Activated CD8-positive, alpha-beta memory T cell treated with anti-CD3 and anti-CD28 coated beads for 1 hour (primary cell): ENCODE results near the gene DEPDC1.
"Not testable (repeated sequence)": the region's sequence is repeated elsewhere in the genome, so short reads cannot be mapped to it uniquely, and the experiment has no call there.

Experiments used
- DNase-seq, 2 donors: peaks; one replicate each; pipeline ENCODE4 v3.0.0-alpha.2; 2020; ENCODE audit warnings: low read depth in 1 of 2; ENCODE audit errors: extremely low read depth in 1 of 2

Gene DEPDC1

GRCh38 chr1:68476626-68477025 is 20.3 kb downstream of the DEPDC1 start:
- DNase-seq, result not testable (repeated sequence)

- DNase-seq, result no peak
Observed at GRCh38 chr1:68473060-68473459, 23.8 kb downstream of the DEPDC1 start.

DNA sequence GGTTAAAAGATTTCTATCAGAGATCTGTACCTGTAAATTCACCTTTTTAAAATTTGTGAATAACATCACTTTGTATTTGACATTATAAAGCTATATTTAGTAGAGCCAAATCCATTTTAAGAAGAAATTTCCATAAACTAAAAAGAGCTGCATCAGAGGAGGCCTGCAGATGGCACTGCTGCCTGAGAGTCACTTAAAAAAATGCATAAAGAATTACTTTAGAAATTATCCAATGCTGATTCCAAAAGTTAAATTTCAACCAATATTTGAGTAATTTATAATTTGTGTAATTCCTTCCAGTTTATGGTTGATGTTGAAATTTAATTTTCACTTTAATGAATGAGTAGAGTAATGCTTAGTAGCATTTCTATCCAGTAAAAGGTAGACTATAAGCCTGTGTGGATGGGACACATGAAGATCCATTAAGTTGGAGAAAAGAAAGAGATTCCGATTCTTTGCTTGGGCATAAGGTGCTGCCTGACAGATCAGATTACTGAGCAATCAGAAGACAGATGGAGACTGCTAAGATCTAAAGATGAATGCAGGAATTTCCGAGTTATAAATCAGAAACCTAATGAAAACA is 26.4 kb downstream of the DEPDC1 start:
- no peak for DNase-seq

- DNase-seq, result no peak
Observed at GRCh38 chr1:68464891-68465290, 32.0 kb downstream of the DEPDC1 start.

GRCh38 chr1:68460935-68461334 is 35.9 kb downstream of the DEPDC1 start:
- no peak for DNase-seq

DNA sequence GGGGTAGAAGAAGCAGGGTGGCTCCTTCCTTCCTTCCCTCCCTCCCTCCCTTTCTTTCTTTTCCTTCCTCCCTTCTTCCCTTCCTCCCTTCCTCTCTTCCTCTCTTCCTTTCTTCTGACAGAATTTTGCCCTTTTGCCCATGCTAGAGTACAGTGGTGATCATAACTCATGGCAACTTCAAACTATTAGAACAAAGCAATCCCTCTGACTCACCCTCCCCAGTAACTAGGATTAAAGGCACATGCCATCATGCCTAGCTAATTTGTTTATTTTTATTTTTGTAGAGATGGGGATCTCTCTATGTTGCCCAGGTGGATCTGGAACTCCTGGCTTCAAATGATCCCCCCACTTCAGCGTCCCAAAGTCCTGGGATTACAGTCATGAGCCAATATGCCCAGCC is 37.1 kb downstream of the DEPDC1 start:
- DNase-seq, result no peak

GRCh38 chr1:68459091-68459490 is 37.8 kb downstream of the DEPDC1 start:
- DNase-seq, result no peak

GRCh38 chr1:68456202-68456601 is 40.7 kb downstream of the DEPDC1 start:
- no peak for DNase-seq

DNA sequence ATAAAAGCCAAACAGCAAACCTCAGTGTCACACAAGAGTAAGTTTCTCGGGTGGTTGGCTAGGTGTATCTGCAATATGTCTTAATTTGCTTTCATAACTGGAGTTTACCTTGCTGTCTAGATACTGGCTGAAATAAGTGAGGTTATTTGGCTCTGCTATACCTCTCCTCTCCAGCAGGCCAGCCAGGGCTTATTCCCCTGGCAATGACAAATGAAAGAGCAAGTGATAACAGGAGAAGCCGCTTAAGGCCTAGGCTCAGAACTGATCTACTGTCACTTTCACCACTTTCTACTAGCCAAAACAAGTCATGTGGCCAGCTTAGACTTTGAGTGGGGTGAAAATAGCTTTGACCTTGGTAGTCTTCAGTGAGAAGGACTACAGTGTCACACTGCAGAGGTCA is 42.3 kb downstream of the DEPDC1 start:
- no peak for DNase-seq

- DNase-seq, result no peak
Observed at GRCh38 chr1:68453060-68453670, 43.7 kb downstream of the DEPDC1 start.

DNA sequence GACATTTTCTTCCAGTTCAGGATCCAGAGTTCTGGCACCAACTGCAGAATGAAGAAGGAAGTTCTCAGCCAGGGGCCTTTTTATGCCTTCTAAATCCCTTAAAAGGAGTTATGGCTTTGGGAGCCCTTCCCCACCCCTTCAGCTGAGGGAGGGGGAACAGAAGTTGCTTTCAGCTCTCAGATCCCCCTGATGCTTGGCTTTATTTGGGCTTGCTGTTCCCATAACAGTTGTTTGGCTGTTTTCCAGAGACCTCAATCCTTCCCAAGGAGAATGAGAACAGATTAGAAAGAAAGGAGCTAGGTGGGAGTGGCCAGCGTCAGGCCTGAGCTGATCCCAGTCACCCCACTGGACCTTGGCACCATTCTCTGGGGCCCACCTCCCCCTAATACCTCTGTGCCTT is 47.0 kb downstream of the DEPDC1 start, which contains the start of gene RPE65:
TSS of gene RPE65 (minus strand) at position 54 of the 400 bp plus-strand sequence. CDS start at position 5, 49 bp downstream.
- no peak for DNase-seq

DNA sequence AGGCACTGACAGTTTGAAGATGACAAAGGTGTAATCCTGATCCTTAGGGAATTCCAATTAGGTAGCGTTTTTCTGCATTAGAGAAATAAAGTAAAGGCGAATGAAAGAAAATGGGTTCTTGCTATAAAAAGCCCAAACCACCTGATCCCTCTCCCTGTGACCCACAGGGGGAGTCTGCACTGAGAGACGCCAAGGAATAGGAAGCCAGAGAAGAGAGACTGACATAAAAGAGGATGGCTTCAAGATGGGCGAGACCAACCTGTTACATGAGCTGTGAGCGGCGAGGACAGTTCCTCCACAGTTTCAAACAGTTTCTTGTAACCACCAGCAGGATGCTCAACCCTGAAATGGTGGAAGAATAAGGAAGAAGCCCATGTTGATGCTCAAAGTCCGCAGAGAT is 48.5 kb downstream of the DEPDC1 start:
- DNase-seq, result no peak

DNA sequence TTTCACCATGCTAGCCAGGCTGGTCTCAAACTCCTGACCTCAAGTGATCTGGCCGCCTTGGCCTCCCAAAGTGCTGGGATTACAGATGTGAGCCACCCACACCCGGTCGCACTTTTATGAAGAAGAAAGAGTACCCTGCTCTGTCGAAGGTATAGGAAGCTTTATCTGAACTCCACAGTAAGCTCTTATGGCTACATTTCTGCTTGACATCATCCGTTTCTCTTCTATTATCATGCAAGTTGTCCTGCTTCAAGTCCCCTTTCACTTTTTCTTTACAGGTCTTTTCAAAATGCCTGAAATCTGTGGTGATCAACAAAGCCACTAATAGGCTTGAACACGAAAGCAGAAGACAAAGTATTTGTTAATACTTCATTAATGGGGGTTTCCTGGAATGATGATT is 51.2 kb downstream of the DEPDC1 start:
- DNase-seq, result no peak

- no peak for DNase-seq
Observed at GRCh38 chr1:68442822-68443556, 53.9 kb downstream of the DEPDC1 start.

GRCh38 chr1:68442006-68442405 is 54.9 kb downstream of the DEPDC1 start:
- DNase-seq, result no peak

GRCh38 chr1:68438310-68438709 is 58.6 kb downstream of the DEPDC1 start:
- DNase-seq, result no peak

GRCh38 chr1:68433395-68433794 is 63.5 kb downstream of the DEPDC1 start:
- DNase-seq, result no peak

GRCh38 chr1:68431076-68431475 is 65.8 kb downstream of the DEPDC1 start:
- no peak for DNase-seq

GRCh38 chr1:68429233-68429808 is 67.6 kb downstream of the DEPDC1 start:
- DNase-seq, result no peak

- DNase-seq, result no peak
Observed at GRCh38 chr1:68426594-68426993, 70.3 kb downstream of the DEPDC1 start.
